ENCODE data around the gene OOSP3. TPM values are rescaled to one million over a fixed set of nuclear protein-coding genes. Genes with fewer than 3 reads are reported as not detected.
"Not testable (repeated sequence)": the region's sequence is repeated elsewhere in the genome, so short reads cannot be mapped to it uniquely, and the experiment has no call there.

OOSP3 gene
- total RNA-seq, 2 donors from 2014 or later, result not detected

- ATAC-seq (replicated peaks in 1 of 2); H3K27ac Mint-ChIP-seq; H3K4me3 Mint-ChIP-seq; H3K4me1 Mint-ChIP-seq (ENCODE audit: low read depth); DNase-seq: not testable (repeated sequence)
- Mint-ChIP-seq H3K27me3 (ENCODE audit: low read depth) (peaks cover 13% of the 10 kb centered on the region), H3K36me3 (ENCODE audit: insufficient read depth in 2 of 2) (peaks cover 12 to 13% of the 10 kb centered on the region in 2 donors), H3K9me3 (peaks cover 12 to 24% of the 10 kb centered on the region in 2 donors)
Measured at GRCh38 chr11:59887156-59887555, 8.6 kb downstream of the OOSP3 start.

DNA sequence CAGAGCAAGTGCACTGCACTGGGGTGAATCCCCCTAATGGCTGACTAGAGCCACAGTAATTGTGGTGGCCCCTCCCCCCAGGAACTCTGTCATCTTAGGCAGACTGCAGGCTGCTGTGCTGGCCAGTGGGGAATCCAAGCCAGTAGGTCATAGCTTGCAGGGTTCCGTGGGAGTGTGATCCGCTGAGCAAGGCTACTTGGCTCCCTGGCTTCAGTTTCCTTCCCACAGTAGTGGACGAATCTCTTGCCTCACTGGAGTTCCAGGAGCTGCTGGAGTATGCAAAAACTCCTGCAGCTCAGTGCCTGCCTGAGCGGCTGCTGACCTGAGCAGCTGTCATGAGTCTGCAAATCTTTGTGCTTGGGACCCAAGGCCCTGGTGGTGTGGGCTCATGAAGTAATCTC lies 13.2 kb downstream of the OOSP3 start:
- DNase-seq (no peak), ATAC-seq (replicated peaks in 1 of 2) (no peak)
- peaks cover 12 to 21% of the 10 kb centered on the region in 2 donors for H3K9me3 Mint-ChIP-seq
- H3K4me3 Mint-ChIP-seq, result no peak overlapping the region
- H3K36me3 Mint-ChIP-seq (ENCODE audit: insufficient read depth in 2 of 2), result peaks cover 12 to 13% of the 10 kb centered on the region in 2 donors
- no peaks in the 10 kb centered on the region for H3K4me1 Mint-ChIP-seq (ENCODE audit: low read depth)
- no peak overlapping the region for H3K27ac Mint-ChIP-seq
- H3K27me3 Mint-ChIP-seq (ENCODE audit: low read depth), result peaks cover 28% of the 10 kb centered on the region

GRCh38 chr11:59894616-59895015 lies 16.0 kb downstream of the OOSP3 start:
- DNase-seq (no peak), ATAC-seq (replicated peaks in 1 of 2) (no peak)
- peaks cover 7 to 13% of the 10 kb centered on the region in 2 donors for H3K9me3 Mint-ChIP-seq
- H3K27me3 Mint-ChIP-seq (ENCODE audit: low read depth), result peaks cover 28% of the 10 kb centered on the region
- H3K36me3 Mint-ChIP-seq (ENCODE audit: insufficient read depth in 2 of 2), result peaks cover 8% of the 10 kb centered on the region in 2 donors
- H3K4me3 Mint-ChIP-seq, result no peak overlapping the region
- H3K27ac Mint-ChIP-seq, result no peak overlapping the region
- no peaks in the 10 kb centered on the region for H3K4me1 Mint-ChIP-seq (ENCODE audit: low read depth)

DNA sequence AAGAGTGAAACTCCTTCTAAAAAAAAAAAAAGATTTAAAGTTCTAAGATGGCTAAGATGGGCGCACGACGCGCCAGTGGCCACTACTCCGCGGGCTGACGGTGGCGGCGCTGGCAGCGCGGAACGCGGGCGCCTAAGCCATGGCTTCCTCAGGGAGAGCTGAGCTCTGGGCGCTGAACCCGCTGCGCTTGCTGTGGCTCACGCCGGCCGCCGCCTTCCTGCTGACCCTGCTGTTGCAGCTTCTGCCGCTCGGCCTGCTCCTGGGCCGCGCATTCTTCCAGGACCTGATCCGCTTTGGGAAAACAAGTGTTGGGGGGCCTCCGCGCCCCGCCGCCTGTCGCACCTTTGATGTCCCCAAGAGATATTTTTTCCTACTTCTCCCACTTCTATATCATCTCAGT lies 19.5 kb downstream of the OOSP3 start:
- H3K36me3 Mint-ChIP-seq (ENCODE audit: insufficient read depth in 2 of 2), result no peaks in the 10 kb centered on the region
- H3K4me1 Mint-ChIP-seq (ENCODE audit: low read depth), result no peaks in the 10 kb centered on the region
- no peak overlapping the region for H3K27ac Mint-ChIP-seq
- ATAC-seq (replicated peaks in 1 of 2) (no peak), DNase-seq (no peak)
- H3K9me3 Mint-ChIP-seq, result peaks cover 0 to 1% of the 10 kb centered on the region in 2 donors
- peaks cover 15% of the 10 kb centered on the region for H3K27me3 Mint-ChIP-seq (ENCODE audit: low read depth)
- H3K4me3 Mint-ChIP-seq, result no peak overlapping the region

DNA sequence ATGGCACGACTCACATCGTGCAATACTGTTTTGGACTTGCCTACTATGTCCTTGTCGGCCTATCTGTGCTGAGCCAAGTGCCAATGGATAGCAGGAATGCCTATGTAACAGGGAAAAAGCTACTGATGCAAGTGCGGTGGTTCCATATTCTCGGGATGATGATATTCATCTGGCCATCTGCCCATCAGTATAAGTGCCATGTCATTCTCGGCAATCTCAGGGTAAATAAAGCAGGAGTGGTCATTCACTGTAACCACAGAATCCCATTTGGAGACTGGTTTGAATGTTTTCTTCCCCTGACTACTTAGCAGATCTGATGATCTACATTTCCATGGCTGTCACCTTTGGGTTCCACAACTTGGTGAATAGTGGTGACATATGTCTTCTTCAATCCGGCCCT lies 20.1 kb downstream of the OOSP3 start:
- DNase-seq (no peak), ATAC-seq (replicated peaks in 1 of 2) (no peak)
- no peaks in the 10 kb centered on the region for H3K36me3 Mint-ChIP-seq (ENCODE audit: insufficient read depth in 2 of 2)
- H3K4me3 Mint-ChIP-seq, result no peak overlapping the region
- peaks cover 10% of the 10 kb centered on the region for H3K27me3 Mint-ChIP-seq (ENCODE audit: low read depth)
- no peak overlapping the region for H3K27ac Mint-ChIP-seq
- H3K9me3 Mint-ChIP-seq, result peaks cover 0 to 1% of the 10 kb centered on the region in 2 donors
- H3K4me1 Mint-ChIP-seq (ENCODE audit: low read depth), result no peaks in the 10 kb centered on the region

DNA sequence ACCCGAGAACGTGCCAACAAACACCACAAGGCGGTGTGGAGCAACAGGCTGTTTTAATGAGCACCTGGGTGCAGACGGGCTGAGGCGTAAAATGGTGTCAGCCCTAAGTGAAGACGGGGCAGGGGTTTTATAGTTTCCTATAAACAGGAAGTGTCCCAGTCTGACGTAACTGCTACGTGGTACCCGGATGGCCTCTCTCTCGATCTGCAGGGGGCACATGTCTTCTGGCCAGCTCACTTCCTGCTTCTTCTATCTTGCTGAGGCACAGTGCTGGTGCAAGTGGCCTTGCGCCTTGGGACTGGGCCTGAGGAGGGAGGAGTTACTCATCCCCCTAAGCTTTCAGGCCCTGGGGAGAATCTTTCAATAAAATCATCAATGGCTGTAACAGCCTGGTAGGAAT lies 20.9 kb downstream of the OOSP3 start:
- Mint-ChIP-seq H3K27me3 (ENCODE audit: low read depth) (peaks cover 7% of the 10 kb centered on the region), H3K36me3 (ENCODE audit: insufficient read depth in 2 of 2) (no peaks in the 10 kb centered on the region), H3K4me1 (ENCODE audit: low read depth) (no peaks in the 10 kb centered on the region), H3K9me3 (peaks cover 0 to 1% of the 10 kb centered on the region in 2 donors), H3K4me3 (no peak overlapping the region), H3K27ac (no peak overlapping the region)
- ATAC-seq (replicated peaks in 1 of 2) (no peak), DNase-seq (no peak)

GRCh38 chr11:59900366-59901126 lies 22.0 kb downstream of the OOSP3 start:
- H3K27ac Mint-ChIP-seq, result no peak overlapping the region
- peaks cover 2% of the 10 kb centered on the region for H3K27me3 Mint-ChIP-seq (ENCODE audit: low read depth)
- no peaks in the 10 kb centered on the region for H3K36me3 Mint-ChIP-seq (ENCODE audit: insufficient read depth in 2 of 2)
- no peak overlapping the region for H3K4me3 Mint-ChIP-seq
- H3K9me3 Mint-ChIP-seq, result peaks cover 1 to 3% of the 10 kb centered on the region in 2 donors
- DNase-seq (no peak), ATAC-seq (replicated peaks in 1 of 2) (no peak)
- H3K4me1 Mint-ChIP-seq (ENCODE audit: low read depth), result no peaks in the 10 kb centered on the region

DNA sequence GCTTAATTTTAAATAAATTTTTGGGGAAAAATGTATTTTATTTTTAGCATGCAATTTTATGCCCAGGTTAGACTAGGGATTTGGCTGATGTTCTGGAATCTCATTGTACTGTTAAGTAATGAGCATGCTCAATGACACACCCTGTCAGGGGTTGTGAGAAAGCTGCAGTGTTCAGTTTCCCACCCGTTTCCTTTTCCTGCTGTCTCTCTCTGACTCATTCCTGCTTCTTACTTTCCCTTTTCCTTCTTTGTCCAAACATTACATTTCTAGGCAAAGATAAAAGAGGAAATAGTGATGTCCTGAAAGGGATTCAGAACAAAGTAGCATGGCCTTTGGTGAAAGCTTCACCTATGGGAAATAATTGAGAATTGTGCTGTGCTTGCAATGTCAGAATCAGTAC lies 22.7 kb downstream of the OOSP3 start:
- DNase-seq (no peak), ATAC-seq (replicated peaks in 1 of 2) (no peak)
- H3K4me1 Mint-ChIP-seq (ENCODE audit: low read depth), result no peaks in the 10 kb centered on the region
- H3K36me3 Mint-ChIP-seq (ENCODE audit: insufficient read depth in 2 of 2), result no peaks in the 10 kb centered on the region
- no peak overlapping the region for H3K4me3 Mint-ChIP-seq
- peaks cover 2 to 4% of the 10 kb centered on the region in 2 donors for H3K9me3 Mint-ChIP-seq
- H3K27ac Mint-ChIP-seq, result no peak overlapping the region
- no peaks in the 10 kb centered on the region for H3K27me3 Mint-ChIP-seq (ENCODE audit: low read depth)

DNA sequence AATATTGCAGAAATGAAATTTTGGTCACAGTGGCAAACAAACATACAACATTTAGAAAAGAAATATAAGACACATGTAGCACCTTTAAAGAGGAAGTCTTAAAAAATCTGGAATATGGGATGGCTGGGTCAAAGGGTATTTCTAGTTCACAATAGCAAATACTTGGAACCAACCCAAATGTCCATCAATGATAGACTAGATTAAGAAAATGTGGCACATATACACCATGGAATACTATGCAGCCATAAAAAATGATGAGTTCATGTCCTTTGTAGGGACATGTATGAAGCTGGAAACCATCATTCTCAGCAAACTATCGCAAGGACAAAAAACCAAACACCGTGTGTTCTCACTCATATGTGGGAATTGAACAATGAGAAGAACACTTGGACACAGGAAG lies 25.0 kb downstream of the OOSP3 start:
- H3K4me1 Mint-ChIP-seq (ENCODE audit: low read depth); H3K36me3 Mint-ChIP-seq (ENCODE audit: insufficient read depth in 2 of 2): not testable (repeated sequence)

DNA sequence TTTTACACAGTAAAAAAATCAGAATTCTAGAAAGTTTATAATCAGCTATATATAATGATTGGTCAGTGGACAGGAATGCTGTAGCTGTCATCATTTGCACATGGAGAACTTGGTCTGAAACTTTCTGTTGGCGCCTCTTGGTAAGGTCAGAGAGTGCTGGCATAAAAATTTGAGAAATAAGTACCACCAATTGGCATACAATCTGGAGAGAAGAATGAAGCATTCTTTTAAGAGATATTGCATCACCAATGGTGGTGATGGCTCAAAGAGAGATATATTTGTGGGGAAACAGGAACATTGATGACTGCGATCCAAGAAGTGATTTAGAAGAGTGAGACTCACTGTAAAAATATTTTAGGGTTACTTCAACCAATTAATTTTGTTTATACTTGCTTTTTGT lies 39.9 kb downstream of the OOSP3 start:
- Mint-ChIP-seq H3K27me3 (ENCODE audit: low read depth) (no peaks in the 10 kb centered on the region), H3K36me3 (ENCODE audit: insufficient read depth in 2 of 2) (peaks cover 2 to 11% of the 10 kb centered on the region in 2 donors), H3K9me3 (peaks cover 13 to 17% of the 10 kb centered on the region in 2 donors), H3K27ac (no peak overlapping the region), H3K4me1 (ENCODE audit: low read depth) (no peaks in the 10 kb centered on the region), H3K4me3 (no peak overlapping the region)
- DNase-seq (no peak), ATAC-seq (replicated peaks in 1 of 2) (no peak)

More for the DNA sequence above, 25.0 kb downstream of the OOSP3 start:
- not testable (repeated sequence) for H3K27ac Mint-ChIP-seq; H3K4me3 Mint-ChIP-seq; H3K9me3 Mint-ChIP-seq; ATAC-seq (replicated peaks in 1 of 2); H3K27me3 Mint-ChIP-seq (ENCODE audit: low read depth); DNase-seq

GRCh38 chr11:59918987-59919589 lies 40.5 kb downstream of the OOSP3 start:
- Mint-ChIP-seq H3K27me3 (ENCODE audit: low read depth) (no peaks in the 10 kb centered on the region), H3K4me3 (no peak overlapping the region), H3K4me1 (ENCODE audit: low read depth) (no peaks in the 10 kb centered on the region), H3K9me3 (peaks cover 16 to 20% of the 10 kb centered on the region in 2 donors), H3K27ac (no peak overlapping the region), H3K36me3 (ENCODE audit: insufficient read depth in 2 of 2) (peaks cover 2 to 13% of the 10 kb centered on the region in 2 donors)
- DNase-seq, result peak; percentile 26 to 34
- no peak for ATAC-seq (replicated peaks in 1 of 2)

DNA sequence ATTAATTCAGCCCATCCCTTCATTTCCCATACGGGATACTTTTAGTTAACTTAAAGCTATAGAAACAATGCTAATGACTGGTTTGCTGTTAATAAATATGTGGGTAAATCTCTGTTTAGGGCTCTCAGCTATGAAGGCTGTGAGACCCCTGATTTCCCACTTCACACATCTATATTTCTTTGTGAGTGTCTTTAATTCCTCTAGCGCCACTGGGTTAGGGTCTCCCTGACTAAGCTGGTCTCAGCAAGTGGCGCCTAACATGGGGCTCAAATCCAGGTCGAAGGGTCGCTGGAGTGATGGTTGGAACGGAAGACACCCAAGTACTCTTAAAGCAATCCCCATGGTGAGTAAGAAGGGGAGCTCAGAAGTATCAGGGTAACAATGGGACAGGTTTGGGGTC lies 45.2 kb downstream of the OOSP3 start:
- Mint-ChIP-seq H3K27me3 (ENCODE audit: low read depth) (no peaks in the 10 kb centered on the region), H3K36me3 (ENCODE audit: insufficient read depth in 2 of 2) (peaks cover 12 to 15% of the 10 kb centered on the region in 2 donors), H3K27ac (no peak overlapping the region), H3K4me1 (ENCODE audit: low read depth) (no peaks in the 10 kb centered on the region), H3K9me3 (peaks cover 26 to 29% of the 10 kb centered on the region in 2 donors), H3K4me3 (no peak overlapping the region)
- ATAC-seq (replicated peaks in 1 of 2) (no peak), DNase-seq (no peak)

GRCh38 chr11:59931688-59932087 lies 53.1 kb downstream of the OOSP3 start:
- peaks cover 9 to 11% of the 10 kb centered on the region in 2 donors for H3K9me3 Mint-ChIP-seq
- H3K36me3 Mint-ChIP-seq (ENCODE audit: insufficient read depth in 2 of 2), result peaks cover 0 to 2% of the 10 kb centered on the region in 2 donors
- H3K4me1 Mint-ChIP-seq (ENCODE audit: low read depth), result no peaks in the 10 kb centered on the region
- no peaks in the 10 kb centered on the region for H3K27me3 Mint-ChIP-seq (ENCODE audit: low read depth)
- no peak for DNase-seq
- H3K27ac Mint-ChIP-seq, result no peak overlapping the region
- ATAC-seq (replicated peaks in 1 of 2), result no peak
- H3K4me3 Mint-ChIP-seq, result no peak overlapping the region
